Thyroid gland (tissue), 4 donors: Measurements from ENCODE around the gene TMEM272. TPM values are rescaled to one million over a fixed set of nuclear protein-coding genes. Genes with fewer than 3 reads are reported as not detected.
"Not testable (repeated sequence)": the region's sequence is repeated elsewhere in the genome, so short reads cannot be mapped to it uniquely, and the experiment has no call there.

Experiments
- DNase-seq, 2 donors: peaks; one replicate each; pipeline ENCODE4 v3.0.0-alpha.2; 2019
- H3K27ac ChIP-seq, 3 donors: fragments of 200-600 bp; sonication (generic); 1 replicate in 2 of 3; 2 replicates in 1 of 3; pipeline ENCODE4 v1.5.1; 2016 to 2019; ENCODE audit warnings: mild to moderate bottlenecking in 1 of 3, moderate library complexity in 1 of 3
- H3K27me3 ChIP-seq: fragments of 200-600 bp; sonication (generic); one replicate; pipeline ENCODE4 v1.5.1; 2019
- H3K36me3 ChIP-seq, 2 donors: fragments of 200-600 bp; sonication (generic); one replicate each; pipeline ENCODE4 v1.5.1; 2016 to 2019
- H3K4me1 ChIP-seq, 2 donors: fragments of 200-600 bp; sonication (generic); one replicate each; pipeline ENCODE4 v1.5.1; 2017 to 2019
- H3K4me3 ChIP-seq, 3 donors: fragments of 200-600 bp; sonication (generic); replicated peaks in 1 of 3; 1 replicate in 2 of 3; 2 replicates in 1 of 3; pipeline ENCODE4 v1.5.1; 2016; ENCODE audit warnings: mild to moderate bottlenecking in 1 of 3
- H3K9me3 ChIP-seq: fragments of 200-600 bp; sonication (generic); one replicate; pipeline ENCODE4 v1.5.1; 2017
- POLR2A ChIP-seq, 2 donors: fragments of 450-650 bp; IDR thresholded peaks; one replicate each; pipeline ENCODE4 v1.6.1; 2017; ENCODE audit warnings: antibody characterized with exemption in 2 of 2, mild to moderate bottlenecking in 2 of 2, moderate library complexity in 1 of 2
- WGBS, 2 donors: methylation state at CpG; one replicate each; pipeline ENCODE4 v1.1.5; 2017; 5-methylcytosine and 5-hydroxymethylcytosine counted together
- intact Hi-C: fragments of 100-400 bp; cut with DNase I; formaldehyde crosslinking; loops from one replicate; pipeline ENCODE4 v1.15.1; 2023
- total RNA-seq, 4 donors: library from RNA; depleted of rRNA; stranded (reverse); fragments of >200 nt; gene quantifications; one replicate each; pipeline ENCODE4 v1.2.3, GENCODE V29; 2016
- TF ChIP-seq, protein P1 (sequence below), 6 experiments: fragments of 200-600 bp in 3 of 6; fragments of 450-650 bp in 3 of 6; sonication (generic) in 3 of 6; IDR thresholded peaks; one replicate each; pipeline ENCODE4 v1.5.1; 2016 to 2019; ENCODE audit warnings: antibody characterized with exemption in 6 of 6, mild to moderate bottlenecking in 2 of 6, inconsistent platforms in 1 of 6, moderate library complexity in 1 of 6

TMEM272 gene
- total RNA-seq, 4 donors from 2014 or later: not detected

GRCh38 chr13:51827254-51827653, 17.7 kb downstream of the TMEM272 start:
- 85 to 88% methylated on average over 4 of the region's 4 CpGs for WGBS, 2 donors
- Histone ChIP-seq H3K9me3 (no peaks in the 10 kb centered on the region), H3K4me3 (no peak overlapping the region), H3K36me3 (no peaks in the 10 kb centered on the region), H3K27me3 (no peaks in the 10 kb centered on the region), H3K4me1 (no peaks in the 10 kb centered on the region), H3K27ac (no peak overlapping the region)
- DNase-seq: no peak
- TF ChIP-seq, protein P1, sequence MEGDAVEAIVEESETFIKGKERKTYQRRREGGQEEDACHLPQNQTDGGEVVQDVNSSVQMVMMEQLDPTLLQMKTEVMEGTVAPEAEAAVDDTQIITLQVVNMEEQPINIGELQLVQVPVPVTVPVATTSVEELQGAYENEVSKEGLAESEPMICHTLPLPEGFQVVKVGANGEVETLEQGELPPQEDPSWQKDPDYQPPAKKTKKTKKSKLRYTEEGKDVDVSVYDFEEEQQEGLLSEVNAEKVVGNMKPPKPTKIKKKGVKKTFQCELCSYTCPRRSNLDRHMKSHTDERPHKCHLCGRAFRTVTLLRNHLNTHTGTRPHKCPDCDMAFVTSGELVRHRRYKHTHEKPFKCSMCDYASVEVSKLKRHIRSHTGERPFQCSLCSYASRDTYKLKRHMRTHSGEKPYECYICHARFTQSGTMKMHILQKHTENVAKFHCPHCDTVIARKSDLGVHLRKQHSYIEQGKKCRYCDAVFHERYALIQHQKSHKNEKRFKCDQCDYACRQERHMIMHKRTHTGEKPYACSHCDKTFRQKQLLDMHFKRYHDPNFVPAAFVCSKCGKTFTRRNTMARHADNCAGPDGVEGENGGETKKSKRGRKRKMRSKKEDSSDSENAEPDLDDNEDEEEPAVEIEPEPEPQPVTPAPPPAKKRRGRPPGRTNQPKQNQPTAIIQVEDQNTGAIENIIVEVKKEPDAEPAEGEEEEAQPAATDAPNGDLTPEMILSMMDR (IDR thresholded peaks at IDR 0.05): no peak
- no peak for TF ChIP-seq POLR2A (IDR thresholded peaks at IDR 0.05)
- intact Hi-C loops: no loop called here

- H3K4me1 ChIP-seq: no peaks in the 10 kb centered on the region
- intact Hi-C loops: no loop called here
- H3K9me3 ChIP-seq: no peaks in the 10 kb centered on the region
- no peak for DNase-seq
- TF ChIP-seq POLR2A (IDR thresholded peaks at IDR 0.05): no peak
- TF ChIP-seq, protein P1 (IDR thresholded peaks at IDR 0.05): no peak
- 50 to 70% methylated on average over 7 of the region's 7 CpGs for WGBS, 2 donors
- H3K4me3 ChIP-seq: no peak overlapping the region
- H3K27ac ChIP-seq: no peak overlapping the region
- H3K36me3 ChIP-seq: no peaks in the 10 kb centered on the region
- H3K27me3 ChIP-seq: no peaks in the 10 kb centered on the region
Observed at GRCh38 chr13:51826606-51827005, 18.4 kb downstream of the TMEM272 start.

GRCh38 chr13:51825681-51826254, 19.2 kb downstream of the TMEM272 start:
- whole genome bisulfite sequencing, 2 donors: 91 to 92% methylated on average over 10 of the region's 10 CpGs
- Histone ChIP-seq H3K27ac (no peak overlapping the region), H3K27me3 (no peaks in the 10 kb centered on the region), H3K4me3 (no peak overlapping the region), H3K4me1 (no peaks in the 10 kb centered on the region), H3K36me3 (no peaks in the 10 kb centered on the region), H3K9me3 (no peaks in the 10 kb centered on the region)
- DNase-seq: no peak
- intact Hi-C loops: no loop called here
- TF ChIP-seq, protein P1 (IDR thresholded peaks at IDR 0.05): no peak
- TF ChIP-seq POLR2A (IDR thresholded peaks at IDR 0.05): no peak

- no peaks in the 10 kb centered on the region for H3K4me1 ChIP-seq
- DNase-seq: no peak
- no peaks in the 10 kb centered on the region for H3K9me3 ChIP-seq
- H3K27me3 ChIP-seq: no peaks in the 10 kb centered on the region
- H3K27ac ChIP-seq: no peak overlapping the region
- no peaks in the 10 kb centered on the region for H3K36me3 ChIP-seq
- no peak overlapping the region for H3K4me3 ChIP-seq
- TF ChIP-seq, protein P1 (IDR thresholded peaks at IDR 0.05): no peak
- no peak for TF ChIP-seq POLR2A (IDR thresholded peaks at IDR 0.05)
- 84 to 86% methylated on average over 2 of the region's 2 CpGs for WGBS, 2 donors
- intact Hi-C loops: no loop called here
Observed at GRCh38 chr13:51825165-51825592, 19.8 kb downstream of the TMEM272 start.

DNA sequence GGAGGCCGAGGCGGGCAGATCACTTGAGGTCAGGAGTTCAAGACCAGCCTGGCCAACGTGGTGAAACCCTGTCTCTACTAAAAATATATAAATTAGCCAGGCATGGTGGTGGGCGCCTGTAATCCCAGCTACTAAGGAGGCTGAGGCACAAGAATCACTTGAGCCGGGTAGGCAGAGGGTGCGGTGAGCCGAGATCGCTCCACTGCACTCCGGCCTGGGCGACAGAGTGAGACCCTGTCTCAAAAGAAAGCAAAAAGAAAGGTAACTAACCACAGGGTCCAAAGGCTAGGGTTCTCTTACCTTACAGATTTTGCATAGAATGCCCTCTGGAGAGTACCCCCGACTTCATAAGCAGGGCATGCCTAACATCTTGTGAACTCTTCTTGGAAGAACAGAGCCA, 20.3 kb downstream of the TMEM272 start:
- H3K36me3 ChIP-seq, DNase-seq, H3K4me3 ChIP-seq, H3K27me3 ChIP-seq, H3K4me1 ChIP-seq, intact Hi-C loops, H3K27ac ChIP-seq, H3K9me3 ChIP-seq: not testable (repeated sequence)
- WGBS, 2 donors: 84 to 85% methylated on average over 11 of the region's 11 CpGs
